ENCODE data around the gene GNS. TPM values are rescaled to one million over a fixed set of nuclear protein-coding genes. Genes with fewer than 3 reads are reported as not detected.

The GNS gene
- total and polyA plus RNA-seq, 2 donors (not counting 3 experiments of a cell fraction or from before 2014, with no cell fraction given): 107 to 142 TPM

DNA sequence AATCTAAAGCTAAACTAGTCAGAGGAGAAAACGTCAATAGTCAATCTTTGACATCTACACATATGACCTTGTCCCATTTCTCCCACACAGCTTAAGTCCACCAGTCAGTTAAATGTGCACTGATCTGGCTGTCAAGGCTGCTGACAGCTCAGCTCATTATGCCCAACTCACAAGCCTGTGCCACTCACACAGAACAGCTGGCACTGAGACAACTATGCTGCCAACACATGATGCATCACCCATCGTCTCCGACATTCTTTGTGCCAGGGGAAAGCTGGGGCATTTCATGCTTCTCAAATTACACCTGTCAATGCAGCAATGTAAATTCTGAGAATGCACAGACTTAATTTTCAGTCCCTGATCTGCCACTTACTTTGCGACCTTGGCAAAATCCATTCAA lies 25.3 kb downstream of the GNS start:
- peaks cover 22% of the 10 kb centered on the region for H3K4me1 ChIP-seq (ENCODE audit: control insufficient read depth, extremely low read depth, insufficient read depth, low read length)
- intact Hi-C loops (cut with micrococcal nuclease): no loop called here
- no peaks in the 10 kb centered on the region for H4K20me1 ChIP-seq (replicated peaks; ENCODE audit: control insufficient read depth, extremely low read depth, insufficient read depth, low read length)
- H3K9ac ChIP-seq (replicated peaks; ENCODE audit: extremely low read depth, insufficient read depth, low read length): no peak overlapping the region
- CTCF ChIA-PET: interaction anchor here (0.6 to 1.3 kb wide), 5 partner anchors 11 to 62 kb away, joined by 3 to 6 read pairs (median 3); no protein-coding TSS in a partner anchor
- dilution Hi-C loops (cut with MboI; ENCODE audit: extremely low pct_ligation_motif_present, low sequenced_read_pairs): no loop called here
- FAIRE-seq: no peak
- peak; percentile 37 for DNase-seq (ENCODE audit: low read depth, low spot score)
- H3K9me1 ChIP-seq (replicated peaks; ENCODE audit: control insufficient read depth, extremely low read depth, insufficient read depth, low read length): no peaks in the 10 kb centered on the region
- BruUV-seq (replicated peaks): no TSS peak
- H3K9me3 ChIP-seq (replicated peaks; ENCODE audit: control insufficient read depth, insufficient read depth, low read length): no peaks in the 10 kb centered on the region
- no peaks in the 10 kb centered on the region for H3K79me2 ChIP-seq (ENCODE audit: control insufficient read depth, insufficient read depth, low read length)
- H3K36me3 ChIP-seq (ENCODE audit: control insufficient read depth in 2 of 2, extremely low read depth in 1 of 2, insufficient read depth in 2 of 2, low read length in 2 of 2): peaks cover 2 to 24% of the 10 kb centered on the region in 2 experiments
- TF ChIP-seq FOS (IDR thresholded peaks at IDR 0.05; ENCODE audit: borderline replicate concordance, insufficient read depth, low read length) (no peak), POLR2A (IDR thresholded peaks at IDR 0.05; ENCODE audit: low read depth, low read length) (no peak), MYC (IDR thresholded peaks at IDR 0.05; ENCODE audit: low read depth, low read length) (no peak), POLR2AphosphoS5 (IDR thresholded peaks at IDR 0.05; ENCODE audit: insufficient read depth, low read depth, low read length) (no peak), JUN (IDR thresholded peaks at IDR 0.05; ENCODE audit: borderline replicate concordance, insufficient read depth, insufficient read length, low read depth) (no peak), EZH2 (IDR thresholded peaks at IDR 0.05; ENCODE audit: borderline replicate concordance, low read depth, low read length, severe bottlenecking) (no peak), GATA2 (IDR thresholded peaks at IDR 0.05; ENCODE audit: insufficient read depth, insufficient read length, low read depth, low read length) (no peak)
- TF ChIP-seq, protein P1, sequence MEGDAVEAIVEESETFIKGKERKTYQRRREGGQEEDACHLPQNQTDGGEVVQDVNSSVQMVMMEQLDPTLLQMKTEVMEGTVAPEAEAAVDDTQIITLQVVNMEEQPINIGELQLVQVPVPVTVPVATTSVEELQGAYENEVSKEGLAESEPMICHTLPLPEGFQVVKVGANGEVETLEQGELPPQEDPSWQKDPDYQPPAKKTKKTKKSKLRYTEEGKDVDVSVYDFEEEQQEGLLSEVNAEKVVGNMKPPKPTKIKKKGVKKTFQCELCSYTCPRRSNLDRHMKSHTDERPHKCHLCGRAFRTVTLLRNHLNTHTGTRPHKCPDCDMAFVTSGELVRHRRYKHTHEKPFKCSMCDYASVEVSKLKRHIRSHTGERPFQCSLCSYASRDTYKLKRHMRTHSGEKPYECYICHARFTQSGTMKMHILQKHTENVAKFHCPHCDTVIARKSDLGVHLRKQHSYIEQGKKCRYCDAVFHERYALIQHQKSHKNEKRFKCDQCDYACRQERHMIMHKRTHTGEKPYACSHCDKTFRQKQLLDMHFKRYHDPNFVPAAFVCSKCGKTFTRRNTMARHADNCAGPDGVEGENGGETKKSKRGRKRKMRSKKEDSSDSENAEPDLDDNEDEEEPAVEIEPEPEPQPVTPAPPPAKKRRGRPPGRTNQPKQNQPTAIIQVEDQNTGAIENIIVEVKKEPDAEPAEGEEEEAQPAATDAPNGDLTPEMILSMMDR (IDR thresholded peaks at IDR 0.05; ENCODE audit: extremely low read depth in 1 of 2, insufficient read depth in 1 of 2, low read depth in 1 of 2, low read length in 2 of 2): no peak
- TF ChIP-seq, protein P2, sequence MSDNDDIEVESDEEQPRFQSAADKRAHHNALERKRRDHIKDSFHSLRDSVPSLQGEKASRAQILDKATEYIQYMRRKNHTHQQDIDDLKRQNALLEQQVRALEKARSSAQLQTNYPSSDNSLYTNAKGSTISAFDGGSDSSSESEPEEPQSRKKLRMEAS (IDR thresholded peaks at IDR 0.05; ENCODE audit: insufficient read depth, insufficient read length): no peak
- H2AFZ ChIP-seq (ENCODE audit: low read depth, low read length): no peak overlapping the region
- H3K27ac ChIP-seq (ENCODE audit: insufficient read depth, low read depth, low read length): no peak overlapping the region
- no peaks in the 10 kb centered on the region for H3K27me3 ChIP-seq (ENCODE audit: control insufficient read depth in 2 of 2, insufficient read depth in 2 of 2, low read length in 2 of 2)
- H3K4me3 ChIP-seq (replicated peaks in 1 of 3; ENCODE audit: insufficient read depth in 1 of 3, low read depth in 1 of 3, low read length in 3 of 3): no peak overlapping the region
- peak overlapping the region; percentile 33 for H3K4me2 ChIP-seq (ENCODE audit: insufficient read depth, low read length)
- POLR2A ChIA-PET: no interaction called here

Measured in endothelial cell of umbilical vein (primary cell).